Germinal center (tissue), 1 donor: ENCODE results near the gene PCARE.

Source experiments
- DNase-seq: peaks from one replicate; pipeline ENCODE4 v3.0.0; 2012; ENCODE audit warnings: mixed read lengths, low spot score

PCARE gene

DNA sequence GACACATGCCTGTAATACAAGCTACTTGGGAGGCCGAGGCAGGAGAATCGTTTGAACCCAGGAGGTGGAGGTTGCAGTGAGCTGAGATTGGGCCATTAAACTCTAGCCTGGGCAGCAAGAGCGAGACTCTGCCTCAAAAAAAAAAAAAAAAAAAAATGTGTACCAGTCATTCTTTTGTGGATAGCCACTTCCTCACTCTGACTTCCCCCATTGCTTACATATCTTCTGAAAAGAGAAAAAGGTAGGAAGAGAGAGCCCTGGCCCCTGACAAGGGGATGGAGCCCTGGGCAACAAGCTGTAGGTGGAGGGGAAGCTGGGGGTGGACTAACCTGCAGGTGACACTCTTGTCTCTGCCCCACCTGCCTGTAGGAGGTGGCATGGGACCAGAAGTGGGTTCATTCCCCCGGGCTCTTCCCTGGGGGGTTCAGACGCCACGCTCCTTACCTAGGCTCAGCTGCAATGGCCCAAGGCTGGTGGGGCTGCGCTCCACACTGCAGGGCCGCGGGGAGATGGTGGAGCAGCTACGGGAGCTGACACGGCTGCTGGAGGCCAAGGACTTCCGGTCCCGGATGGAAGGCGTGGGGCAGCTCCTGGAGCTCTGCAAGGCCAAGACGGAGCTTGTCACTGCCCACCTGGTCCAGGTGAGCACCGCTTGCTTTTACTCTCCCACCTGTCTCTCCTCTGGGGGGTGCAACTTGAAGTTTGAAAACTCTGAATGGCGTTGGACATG is 39.1 kb downstream of the PCARE start:
- DNase-seq: no peak

- no peak for DNase-seq
Observed at GRCh38 chr2:29033656-29034055, 40.7 kb downstream of the PCARE start.

DNA sequence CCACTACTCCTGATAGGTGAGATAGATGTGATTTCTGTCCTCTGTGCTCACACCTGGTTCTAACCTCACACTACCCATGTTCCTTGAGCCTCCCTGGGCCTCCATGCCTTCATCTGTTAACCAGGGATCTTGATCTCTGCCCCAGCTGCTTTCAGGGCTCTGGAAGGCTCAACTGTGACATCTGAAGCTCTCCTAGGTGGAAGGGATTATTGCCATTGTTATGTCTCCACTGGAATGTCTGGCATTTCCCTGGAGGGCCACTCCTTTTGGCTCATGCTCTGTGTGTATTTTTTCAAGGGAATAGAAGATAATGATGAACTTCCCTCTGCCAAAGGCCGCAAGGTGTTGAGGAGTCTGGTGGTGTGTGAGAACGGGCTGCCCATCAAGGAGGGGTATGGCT is 41.2 kb downstream of the PCARE start:
- DNase-seq: no peak

GRCh38 chr2:29032189-29032588 is 42.1 kb downstream of the PCARE start:
- DNase-seq: no peak

DNA sequence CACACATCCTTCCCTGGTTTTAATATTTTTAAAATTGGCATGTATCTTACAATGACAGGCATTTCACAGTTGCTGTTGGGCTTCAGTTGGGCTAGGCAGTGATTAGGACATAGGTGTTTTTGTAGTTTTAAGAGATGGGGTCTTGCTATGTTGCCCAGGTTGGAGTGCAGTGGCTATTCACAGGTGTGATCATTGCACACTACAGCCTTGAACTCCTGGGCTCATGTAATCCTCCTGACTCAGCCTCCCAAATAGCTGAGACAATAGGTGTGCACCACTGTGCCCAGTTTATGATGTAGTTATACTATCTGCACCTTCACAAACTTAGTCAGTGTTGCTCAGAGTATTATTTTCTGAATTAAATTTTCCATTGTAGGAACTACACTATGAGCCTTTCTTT is 43.3 kb downstream of the PCARE start:
- DNase-seq: no peak

DNA sequence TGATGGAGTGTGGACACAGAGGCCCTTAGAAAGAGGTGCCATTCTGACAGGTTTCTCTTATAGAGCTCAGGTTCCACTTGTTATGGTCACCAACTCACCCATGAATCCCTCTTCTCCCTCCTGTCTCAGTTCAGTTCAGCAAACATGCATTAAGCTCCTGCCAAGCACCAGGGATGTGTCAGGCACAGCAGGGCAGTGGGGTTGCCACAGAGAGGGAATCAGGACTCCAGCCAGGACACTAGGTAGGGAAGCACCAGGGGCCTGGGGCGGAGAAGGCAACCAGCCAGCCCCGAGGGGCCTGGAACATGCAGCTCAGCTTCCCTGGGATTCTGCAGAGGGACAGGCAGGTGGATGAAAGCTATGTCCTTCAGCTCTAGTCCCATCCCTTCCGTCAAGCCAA is 48.6 kb downstream of the PCARE start:
- DNase-seq: no peak

DNA sequence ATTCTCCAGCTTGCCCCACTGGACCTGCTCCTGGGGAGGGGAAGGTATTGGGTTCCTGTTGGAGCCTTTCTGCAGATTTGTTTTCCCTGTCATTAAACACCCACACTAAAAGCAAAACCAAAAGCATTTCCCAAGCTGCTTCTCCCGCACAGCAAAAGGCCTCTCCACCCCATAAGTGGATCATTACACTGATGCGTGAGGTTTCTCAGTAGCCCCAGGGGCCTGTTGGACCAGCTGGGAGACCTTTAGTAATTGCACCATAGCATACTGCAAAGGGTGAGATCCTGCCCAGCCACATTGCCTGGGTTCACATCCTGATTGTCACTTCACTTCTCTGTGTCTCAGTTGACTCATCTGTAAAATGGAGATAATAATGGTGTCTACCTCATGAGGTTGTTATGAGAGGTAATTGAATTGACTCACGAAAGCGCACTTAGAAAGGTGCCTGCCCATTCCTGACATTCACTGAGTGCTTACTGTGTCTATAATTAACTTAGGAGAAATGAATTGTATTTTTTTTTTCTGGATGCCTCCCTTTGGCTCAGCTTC is 49.4 kb downstream of the PCARE start:
- DNase-seq: no peak

DNA sequence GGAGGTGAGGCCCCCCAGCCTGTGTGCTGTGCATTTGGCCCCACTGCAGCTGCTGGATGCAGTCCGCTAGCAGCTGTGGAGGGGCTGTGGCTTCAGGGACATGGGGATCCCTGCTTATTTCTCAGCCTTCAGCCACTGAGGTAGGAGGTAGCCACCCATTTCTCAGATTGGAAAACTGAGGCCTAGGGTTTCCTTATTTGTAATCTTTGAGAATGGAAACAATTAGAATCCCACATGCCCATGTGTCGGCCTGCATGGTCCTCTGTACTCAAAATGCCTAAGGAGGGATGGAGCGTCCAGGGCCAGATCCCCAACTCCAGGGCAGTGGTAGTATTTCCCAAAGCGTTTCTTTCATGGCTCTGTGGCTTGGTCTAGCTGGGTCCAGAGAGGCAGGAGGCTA is 51.1 kb downstream of the PCARE start:
- no peak for DNase-seq

GRCh38 chr2:29022679-29023078 is 51.6 kb downstream of the PCARE start:
- DNase-seq: no peak

- DNase-seq: no peak
Observed at GRCh38 chr2:29021886-29022285, 52.4 kb downstream of the PCARE start.

DNA sequence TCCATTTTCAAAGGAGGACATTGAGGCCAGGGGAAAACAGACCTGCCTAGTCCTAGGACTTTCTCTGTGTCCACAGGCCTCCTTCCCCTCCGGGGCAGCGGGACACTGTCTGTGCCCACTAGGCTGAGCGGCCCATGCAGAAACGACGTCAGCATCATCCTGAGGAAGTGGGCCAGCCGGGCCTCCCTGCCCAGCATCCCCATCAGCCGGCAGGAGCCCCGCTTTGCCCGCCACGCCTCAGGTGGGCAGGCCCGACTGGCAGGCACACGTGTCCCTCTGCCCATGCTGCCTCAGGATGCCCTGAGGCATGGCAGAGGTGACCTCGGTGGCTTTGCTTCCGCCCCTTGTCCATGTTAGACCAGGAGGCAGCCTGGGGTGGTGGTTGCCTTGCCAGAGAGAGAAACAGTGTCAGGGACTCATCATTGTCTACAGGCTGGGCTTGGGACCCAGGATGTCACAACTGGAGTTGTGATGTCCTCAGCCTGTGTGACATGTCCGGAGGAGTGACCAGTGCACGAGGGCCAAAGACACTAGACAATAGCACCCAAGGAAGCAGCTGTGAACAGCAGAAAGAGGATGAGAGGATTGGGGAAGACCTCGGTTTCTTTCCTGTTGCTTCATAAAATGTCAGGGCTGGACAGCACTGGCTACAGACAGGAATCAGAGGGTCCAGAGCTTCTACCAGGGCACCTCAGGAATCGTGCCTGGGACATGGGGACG is 56.4 kb downstream of the PCARE start:
- DNase-seq: no peak

DNA sequence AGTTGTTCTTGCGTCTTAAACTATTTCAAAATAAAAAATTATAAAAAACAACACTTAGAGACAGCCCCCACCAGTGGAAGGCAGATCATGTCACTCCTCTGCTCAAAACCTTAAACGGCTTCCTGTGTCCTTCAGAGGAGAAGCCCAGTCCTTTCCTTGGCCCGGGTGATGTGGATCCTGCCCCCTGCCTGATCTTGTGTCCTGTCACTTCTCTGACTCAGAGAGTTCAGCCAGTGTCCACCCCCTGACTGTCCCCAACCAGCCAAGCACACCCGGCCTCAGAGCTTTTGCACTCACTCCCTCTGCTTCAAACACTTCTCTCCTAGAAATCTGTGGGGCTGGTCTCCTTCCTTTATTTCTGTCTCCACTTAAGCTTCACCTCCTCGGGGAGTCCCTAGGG is 57.8 kb downstream of the PCARE start:
- no peak for DNase-seq

GRCh38 chr2:29015701-29016470 is 58.4 kb downstream of the PCARE start:
- DNase-seq: no peak

DNA sequence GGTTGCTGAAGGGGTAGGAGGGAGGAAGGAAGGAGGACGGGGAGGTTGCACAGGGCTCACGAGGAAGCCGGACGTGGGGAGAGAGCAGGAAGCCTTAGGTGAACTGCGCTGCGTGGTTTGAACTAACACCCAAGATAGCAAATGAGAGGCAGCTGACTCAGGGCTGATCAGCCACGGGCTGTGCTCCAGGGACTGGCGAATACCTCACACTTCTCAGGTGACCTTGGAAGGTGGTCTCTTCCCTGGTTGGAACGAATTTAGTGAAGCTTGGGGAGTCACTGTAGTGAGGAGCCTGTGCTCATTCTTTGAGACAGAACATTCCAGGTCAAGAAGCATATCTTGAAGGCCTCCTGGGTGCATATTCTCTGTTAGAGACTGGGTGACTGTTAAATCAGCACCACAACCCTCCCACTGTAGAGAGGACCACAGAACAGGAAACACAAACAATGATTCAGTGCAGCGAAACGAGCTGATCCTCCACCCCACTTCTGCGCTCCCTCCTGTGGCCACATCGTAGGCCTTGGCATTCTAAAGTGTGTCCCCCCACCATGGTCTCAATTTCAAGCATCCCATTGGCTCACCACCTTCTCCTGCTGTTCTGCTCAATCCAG is 59.4 kb downstream of the PCARE start:
- DNase-seq: peak; percentile 32

DNA sequence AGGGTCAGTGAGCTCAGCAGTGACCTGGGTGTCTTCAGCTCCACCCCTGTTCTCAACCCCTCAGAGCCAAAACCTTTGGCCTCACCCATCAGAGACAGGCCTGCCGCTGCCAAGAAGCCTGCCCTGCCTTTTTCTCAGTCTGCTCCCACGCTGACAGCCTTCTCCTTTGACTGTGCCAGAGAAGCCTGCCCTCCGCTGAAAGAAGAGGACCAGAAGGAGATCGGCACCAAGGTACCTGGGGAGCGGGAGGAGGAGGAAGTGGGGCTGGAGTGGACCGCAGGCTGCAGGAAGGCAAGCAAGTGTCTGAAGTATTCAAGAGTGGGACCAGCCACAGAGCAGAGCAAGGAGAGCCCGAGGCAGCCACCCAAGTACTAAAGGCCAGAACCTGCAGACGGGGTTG is 60.0 kb downstream of the PCARE start:
- no peak for DNase-seq

GRCh38 chr2:29013057-29013780 is 61.1 kb downstream of the PCARE start:
- DNase-seq: no peak

GRCh38 chr2:29012211-29012681 is 62.1 kb downstream of the PCARE start:
- no peak for DNase-seq
